ENCODE results near the gene SLC8A1.

DNA sequence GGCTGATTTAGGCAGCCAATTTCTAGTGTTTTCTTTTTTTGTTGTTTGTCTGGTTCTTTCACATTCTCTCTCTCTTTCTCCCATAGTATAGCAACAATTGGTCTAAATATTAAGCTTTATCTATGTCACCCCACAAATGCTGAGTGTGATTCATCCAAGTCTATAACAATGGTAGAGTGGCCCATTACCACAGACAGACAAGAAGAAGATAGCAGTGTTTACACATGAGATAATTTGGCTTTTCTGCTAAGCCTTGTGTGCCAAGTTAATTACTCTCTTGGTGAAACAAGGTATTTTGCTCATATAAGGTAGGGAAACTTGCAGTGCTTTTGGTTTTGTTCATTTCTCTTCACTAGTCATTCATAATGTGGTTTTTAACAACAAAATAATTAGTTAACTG is 166.5 kb downstream of the SLC8A1 start:
- TF ChIP-seq EP300 (IDR thresholded peaks at IDR 0.05; ENCODE audit: low read depth) (no peak), CTCF (IDR thresholded peaks at IDR 0.05) (no peak), POLR2AphosphoS5 (IDR thresholded peaks at IDR 0.05) (no peak), POLR2A (IDR thresholded peaks at IDR 0.05) (no peak)
